ENCODE data around the gene HOXD8. TPM values are rescaled to one million over a fixed set of nuclear protein-coding genes. Genes with fewer than 3 reads are reported as not detected.

Gene HOXD8
- total and polyA plus RNA-seq, 2 of the 8 experiments (the other 6 are each of a cell fraction or from before 2014, with no cell fraction given) = not detected

DNA sequence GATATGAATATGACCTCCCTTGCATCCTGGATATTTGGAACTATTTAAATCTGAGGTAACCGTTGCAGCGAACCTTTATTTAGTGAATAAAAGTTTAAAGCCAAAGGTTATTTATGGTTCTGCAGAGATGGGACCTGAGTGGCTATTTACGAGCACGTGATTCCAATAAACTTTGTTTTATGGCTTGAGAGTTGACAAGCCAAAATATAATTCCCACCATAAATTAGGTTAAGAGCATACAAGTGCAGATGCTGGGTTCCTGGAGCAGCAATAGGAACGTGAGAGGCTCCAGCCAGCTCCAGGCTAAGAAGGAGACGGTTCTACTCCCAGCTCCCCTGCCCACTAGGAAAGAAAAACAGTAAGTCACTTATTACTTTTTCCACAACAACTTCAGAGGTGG is 16.6 kb downstream of the HOXD8 start (continued):
- TF ChIP-seq, protein P1, sequence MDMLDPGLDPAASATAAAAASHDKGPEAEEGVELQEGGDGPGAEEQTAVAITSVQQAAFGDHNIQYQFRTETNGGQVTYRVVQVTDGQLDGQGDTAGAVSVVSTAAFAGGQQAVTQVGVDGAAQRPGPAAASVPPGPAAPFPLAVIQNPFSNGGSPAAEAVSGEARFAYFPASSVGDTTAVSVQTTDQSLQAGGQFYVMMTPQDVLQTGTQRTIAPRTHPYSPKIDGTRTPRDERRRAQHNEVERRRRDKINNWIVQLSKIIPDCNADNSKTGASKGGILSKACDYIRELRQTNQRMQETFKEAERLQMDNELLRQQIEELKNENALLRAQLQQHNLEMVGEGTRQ (IDR thresholded peaks at IDR 0.05; ENCODE audit: low read length) = no peak
- no peak for TF ChIP-seq CBX5 (IDR thresholded peaks at IDR 0.05; ENCODE audit: low read depth, low read length)
